H9 (cell line): ENCODE results near the gene RLBP1. TPM values are rescaled to one million over a fixed set of nuclear protein-coding genes. Genes with fewer than 3 reads are reported as not detected.

Experiments used
- DNase-seq: peaks from one replicate; pipeline ENCODE4 v3.0.0-alpha.2; 2017
- H2AFZ ChIP-seq: one replicate; pipeline ENCODE4 v1.6.1; 2013; ENCODE audit warnings: mild to moderate bottlenecking, low read length, control low read depth, moderate library complexity
- H2AK5ac ChIP-seq: 2 replicates; pipeline ENCODE4 v1.6.1; 2013; ENCODE audit warnings: low read length, control low read depth, mixed read lengths; ENCODE audit not compliant: insufficient read length
- H2BK120ac ChIP-seq: one replicate; pipeline ENCODE4 v1.6.1; 2013; ENCODE audit warnings: low read depth, mild to moderate bottlenecking, low read length, control low read depth, inconsistent platforms; ENCODE audit not compliant: poor library complexity, severe bottlenecking
- H2BK12ac ChIP-seq: 2 replicates; pipeline ENCODE4 v1.6.1; 2013; ENCODE audit warnings: low read length, control low read depth, mixed read lengths, low read depth; ENCODE audit not compliant: insufficient read length
- H2BK15ac ChIP-seq: 2 replicates; pipeline ENCODE4 v1.6.1; 2013; ENCODE audit warnings: low read depth, low read length, control low read depth
- H2BK20ac ChIP-seq: one replicate; pipeline ENCODE4 v1.6.1; 2013; ENCODE audit warnings: low read depth, mild to moderate bottlenecking, low read length, control low read depth, inconsistent platforms; ENCODE audit not compliant: poor library complexity, severe bottlenecking
- H2BK5ac ChIP-seq: 2 replicates; pipeline ENCODE4 v1.6.1; 2013; ENCODE audit warnings: low read length, control low read depth, mixed read lengths; ENCODE audit not compliant: insufficient read length
- H3K14ac ChIP-seq: 2 replicates; pipeline ENCODE4 v1.6.1; 2013; ENCODE audit warnings: low read length, control low read depth; ENCODE audit not compliant: insufficient read depth
- H3K18ac ChIP-seq: 2 replicates; pipeline ENCODE4 v1.6.1; 2013; ENCODE audit warnings: low read depth, mild to moderate bottlenecking, mixed read lengths, low read length, control low read depth; ENCODE audit not compliant: insufficient read length
- H3K23ac ChIP-seq: 2 replicates; pipeline ENCODE4 v1.6.1; 2013; ENCODE audit warnings: low read length, control low read depth, mixed read lengths, low read depth; ENCODE audit not compliant: insufficient read length
- H3K23me2 ChIP-seq: 2 replicates; pipeline ENCODE4 v1.6.1; 2013; ENCODE audit warnings: low read depth, mild to moderate bottlenecking, mixed read lengths, low read length, control low read depth; ENCODE audit not compliant: insufficient read length, poor library complexity, severe bottlenecking
- H3K27ac ChIP-seq: 2 replicates; pipeline ENCODE4 v1.5.1; 2013; ENCODE audit warnings: low read length, control low read depth, mixed read lengths, low read depth; ENCODE audit not compliant: insufficient read length
- H3K27me3 ChIP-seq: 2 replicates; pipeline ENCODE4 v1.6.1; 2013; ENCODE audit warnings: low read length, control low read depth, inconsistent platforms; ENCODE audit not compliant: insufficient read depth
- H3K4ac ChIP-seq: 2 replicates; pipeline ENCODE4 v1.6.1; 2013; ENCODE audit warnings: low read depth, mild to moderate bottlenecking, control low read depth, inconsistent platforms, low read length, moderate library complexity
- H3K4me1 ChIP-seq: 2 replicates; pipeline ENCODE4 v1.6.1; 2013; ENCODE audit warnings: low read length, control low read depth, inconsistent platforms; ENCODE audit not compliant: insufficient read depth
- H3K4me2 ChIP-seq: 2 replicates; pipeline ENCODE4 v1.6.1; 2013; ENCODE audit warnings: low read length, control low read depth, mixed read lengths; ENCODE audit not compliant: insufficient read length, insufficient read depth
- H3K56ac ChIP-seq: 2 replicates; pipeline ENCODE4 v1.6.1; 2013; ENCODE audit warnings: low read depth, mild to moderate bottlenecking, mixed read lengths, low read length, control low read depth; ENCODE audit not compliant: insufficient read length
- H3K79me1 ChIP-seq: 2 replicates; pipeline ENCODE4 v1.6.1; 2013; ENCODE audit warnings: low read depth, mild to moderate bottlenecking, moderate library complexity, low read length, control low read depth, inconsistent platforms; ENCODE audit not compliant: insufficient read depth, poor library complexity, severe bottlenecking
- H3K79me2 ChIP-seq: 2 replicates; pipeline ENCODE4 v1.6.1; 2013; ENCODE audit warnings: low read length, control low read depth, inconsistent platforms; ENCODE audit not compliant: insufficient read depth
- H3K9ac ChIP-seq: 2 replicates; pipeline ENCODE4 v1.6.1; 2013; ENCODE audit warnings: low read length, control low read depth, mixed read lengths; ENCODE audit not compliant: insufficient read length; ENCODE audit errors: extremely low read depth
- H3K9me3 ChIP-seq: one replicate; pipeline ENCODE4 v1.6.1; 2013; ENCODE audit warnings: low read depth, low read length, inconsistent platforms; ENCODE audit not compliant: control insufficient read depth
- H3T11ph ChIP-seq: one replicate; pipeline ENCODE4 v1.6.1; 2013; ENCODE audit warnings: mild to moderate bottlenecking, low read length, control low read depth, inconsistent platforms
- H4K20me1 ChIP-seq: one replicate; pipeline ENCODE4 v1.6.1; 2013; ENCODE audit not compliant: control insufficient read depth, insufficient read length, insufficient read depth
- H4K5ac ChIP-seq: 2 replicates; pipeline ENCODE4 v1.6.1; 2013; ENCODE audit warnings: low read depth, mild to moderate bottlenecking, mixed read lengths, low read length, control low read depth; ENCODE audit not compliant: insufficient read length
- H4K8ac ChIP-seq: replicated peaks from 2 replicates; pipeline ENCODE4 v1.6.1; 2013; ENCODE audit warnings: low read length, control low read depth, mixed read lengths, low read depth; ENCODE audit not compliant: insufficient read length
- H4K91ac ChIP-seq: 2 replicates; pipeline ENCODE4 v1.6.1; 2013; ENCODE audit warnings: low read depth, mild to moderate bottlenecking, moderate library complexity, mixed read lengths, low read length, control low read depth; ENCODE audit not compliant: insufficient read length
- H3K27ac Mint-ChIP-seq, 3 experiments: 2 replicates in 2 of 3; 3 replicates in 1 of 3; pipeline ENCODE4 v1.8.0; 2020 to 2021; ENCODE audit warnings: mixed read lengths in 3 of 3, mild to moderate bottlenecking in 1 of 3, moderate library complexity in 1 of 3
- H3K27me3 Mint-ChIP-seq: 2 replicates; pipeline ENCODE4 v1.8.0; 2021; ENCODE audit warnings: low read depth, mild to moderate bottlenecking, moderate library complexity, mixed read lengths
- H3K36me3 Mint-ChIP-seq, 3 experiments: 2 replicates in 2 of 3; 3 replicates in 1 of 3; pipeline ENCODE4 v1.8.0; 2020 to 2021; ENCODE audit warnings: low read depth in 3 of 3, mixed read lengths in 3 of 3; ENCODE audit not compliant: insufficient read depth in 1 of 3
- H3K4me1 Mint-ChIP-seq, 2 experiments: 2 replicates each; pipeline ENCODE4 v1.8.0; 2020; ENCODE audit warnings: mixed read lengths in 2 of 2
- H3K4me3 Mint-ChIP-seq, 2 experiments: 2 replicates in 1 of 2; 3 replicates in 1 of 2; pipeline ENCODE4 v1.8.0; 2020 to 2021; ENCODE audit warnings: mild to moderate bottlenecking in 2 of 2, mixed read lengths in 2 of 2, moderate library complexity in 1 of 2
- H3K9me3 Mint-ChIP-seq, 2 experiments: 2 replicates in 1 of 2; 3 replicates in 1 of 2; pipeline ENCODE4 v1.8.0; 2020; ENCODE audit warnings: mild to moderate bottlenecking in 2 of 2, mixed read lengths in 2 of 2, moderate library complexity in 1 of 2
- CTCF ChIP-seq: fragments of 200-600 bp; sonication (generic); conservative IDR thresholded peaks from 3 replicates; pipeline ENCODE4 v1.8.0; 2021; ENCODE audit warnings: antibody characterized with exemption, mild to moderate bottlenecking
- WGBS: extraction: QIAGEN DNeasy Blood & Tissue Kit; methylation state at CpG from one replicate; pipeline ENCODE4 v1.1.7; 2013; ENCODE audit warnings: missing lambda C conversion rate, low lambda C conversion rate, mixed read lengths; ENCODE audit not compliant: insufficient read length; ENCODE audit errors: extremely low coverage; 5-methylcytosine and 5-hydroxymethylcytosine counted together
- total RNA-seq: library from RNA; stranded (reverse); gene quantifications from 2 replicates; pipeline ENCODE4 v1.2.1, GENCODE V29; 2021

The RLBP1 gene
- total RNA-seq, 1 experiment from 2014 or later = not detected

DNA sequence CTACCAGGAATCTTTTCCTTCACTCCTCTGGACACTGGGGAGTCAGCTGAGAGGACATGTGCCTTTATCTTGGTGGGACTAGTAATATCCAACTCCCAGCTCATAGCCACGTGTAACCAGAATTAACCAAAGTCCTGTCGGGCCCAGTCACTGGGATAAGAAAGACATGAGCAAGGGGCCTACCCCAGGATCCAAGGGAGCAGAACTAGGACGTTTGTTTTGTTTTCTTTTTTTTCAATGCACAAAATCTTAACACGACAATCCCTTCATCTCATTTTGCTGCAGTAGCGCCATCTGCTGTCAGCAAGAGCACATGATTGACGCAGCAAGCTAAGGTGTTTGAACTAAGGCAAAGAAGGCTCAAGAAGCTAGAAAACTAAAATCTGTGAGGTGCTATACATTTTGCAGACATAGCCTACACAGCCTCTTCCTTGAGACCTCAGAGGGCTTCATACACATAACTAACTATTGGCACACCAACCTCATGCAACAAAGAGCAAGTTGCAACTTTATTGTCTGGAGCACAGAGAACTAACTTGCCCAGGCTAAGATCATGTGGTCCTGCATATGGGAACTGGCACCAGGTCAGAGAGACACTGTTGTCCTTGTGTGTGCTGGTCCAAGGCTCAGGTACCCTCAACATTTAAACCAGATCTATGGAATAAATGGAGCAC lies 43.6 kb downstream of the RLBP1 start:
- Histone ChIP-seq H3K4ac (no peak overlapping the region), H2BK5ac (no peak overlapping the region), H2AFZ (no peak overlapping the region), H2BK15ac (no peak overlapping the region), H3K18ac (no peak overlapping the region), H3K56ac (no peak overlapping the region), H4K5ac (no peak overlapping the region), H2BK120ac (no peak overlapping the region), H3K27ac (no peak overlapping the region), H4K91ac (no peak overlapping the region), H4K20me1 (no peaks in the 10 kb centered on the region), H3K14ac (no peak overlapping the region), H2AK5ac (no peak overlapping the region), H3K9ac (no peak overlapping the region), H3K23me2 (no peaks in the 10 kb centered on the region), H3K4me2 (no peak overlapping the region), H3K79me1 (no peaks in the 10 kb centered on the region), H3K23ac (no peak overlapping the region), H2BK20ac (no peak overlapping the region), H3K27me3 (no peaks in the 10 kb centered on the region), H4K8ac (no peak overlapping the region), H3T11ph (no peak overlapping the region), H2BK12ac (no peak overlapping the region), H3K79me2 (no peaks in the 10 kb centered on the region), H3K9me3 (no peaks in the 10 kb centered on the region), H3K4me1 (no peaks in the 10 kb centered on the region)
- no peaks in the 10 kb centered on the region for H3K9me3 Mint-ChIP-seq
- no peak overlapping the region for H3K4me3 Mint-ChIP-seq
- DNase-seq = peak; percentile 62
- no peaks in the 10 kb centered on the region; a peak in 1 of 7 replicates for H3K36me3 Mint-ChIP-seq
- TF ChIP-seq CTCF = peak; percentile 92
- no peak overlapping the region; a peak in 2 of 7 replicates for H3K27ac Mint-ChIP-seq
- no CpG with 5 or more reads among the region's 6 CpGs for WGBS
- H3K4me1 Mint-ChIP-seq = peaks cover 3 to 4% of the 10 kb centered on the region in 2 experiments; a peak in 3 of 4 replicates
- H3K27me3 Mint-ChIP-seq = no peaks in the 10 kb centered on the region
